GM12878 (cell line): Measurements from ENCODE around the gene SLC25A40.
"Not testable (repeated sequence)": the region's sequence is repeated elsewhere in the genome, so short reads cannot be mapped to it uniquely, and the experiment has no call there.

Experiments used
- CBX3 ChIP-seq: fragments of 200-600 bp; sonication (generic); IDR thresholded peaks from 2 replicates; pipeline ENCODE4 v1.6.1; 2016; ENCODE audit warnings: low read depth, borderline replicate concordance
- CEBPB ChIP-seq, 2 experiments: fragments of 150-350 bp in 1 of 2; IDR thresholded peaks; 2 replicates each; pipeline ENCODE4 v1.6.1; 2012 to 2014; ENCODE audit warnings: low read depth in 2 of 2, low read length in 2 of 2, borderline replicate concordance in 1 of 2, inconsistent platforms in 1 of 2
- CHD1 ChIP-seq: IDR thresholded peaks from 2 replicates; pipeline ENCODE4 v1.6.1; 2012; ENCODE audit warnings: low read depth, low read length, improper control_type of control experiment
- CTCF ChIP-seq, 3 experiments: IDR thresholded peaks in 2 of 3; conservative IDR thresholded peaks in 1 of 3; 2 replicates each; pipeline ENCODE4 v1.5.1; 2011; ENCODE audit warnings: low read depth in 3 of 3, low read length in 3 of 3, mild to moderate bottlenecking in 3 of 3, control low read depth in 2 of 3, moderate library complexity in 2 of 3, inconsistent platforms in 1 of 3, mixed read lengths in 1 of 3; ENCODE audit not compliant: control insufficient read depth in 2 of 3, insufficient read depth in 1 of 3; ENCODE audit errors: extremely low read depth in 1 of 3
- EP300 ChIP-seq, 2 experiments: fragments of 150-350 bp in 1 of 2; IDR thresholded peaks; 2 replicates each; pipeline ENCODE4 v1.6.1; 2011 to 2012; ENCODE audit warnings: low read depth in 2 of 2, low read length in 2 of 2, borderline replicate concordance in 1 of 2, improper control_type of control experiment in 1 of 2, inconsistent platforms in 1 of 2; ENCODE audit not compliant: control insufficient read depth in 1 of 2
- IRF3 ChIP-seq: fragments of 450-650 bp; IDR thresholded peaks from 2 replicates; pipeline ENCODE4 v1.6.1; 2014; ENCODE audit warnings: mild to moderate bottlenecking
- JUND ChIP-seq: IDR thresholded peaks from 2 replicates; pipeline ENCODE4 v1.6.1; 2012; ENCODE audit warnings: low read depth, mild to moderate bottlenecking, low read length, improper control_type of control experiment, moderate library complexity
- POLR2A ChIP-seq: IDR thresholded peaks from 2 replicates; pipeline ENCODE4 v1.6.1; 2011; ENCODE audit warnings: low read depth, mild to moderate bottlenecking, low read length
- SP1 ChIP-seq: IDR thresholded peaks from one replicate; pipeline ENCODE4 v1.6.1; 2011; ENCODE audit warnings: low read depth, low read length
- SPI1 ChIP-seq: IDR thresholded peaks from 2 replicates; pipeline ENCODE4 v1.6.1; 2011; ENCODE audit warnings: low read depth, mild to moderate bottlenecking, low read length, moderate library complexity, borderline replicate concordance; ENCODE audit not compliant: insufficient read depth
- ZNF274 ChIP-seq: IDR thresholded peaks from one replicate; pipeline ENCODE4 v1.8.0; 2011; ENCODE audit not compliant: insufficient read length, insufficient read depth
- ZNF592 ChIP-seq: fragments of 450-650 bp; IDR thresholded peaks from 2 replicates; pipeline ENCODE4 v1.6.1; 2017; ENCODE audit warnings: mild to moderate bottlenecking, moderate library complexity

- not testable (repeated sequence) for TF ChIP-seq CTCF (IDR thresholded peaks at IDR 0.05 in 2 of 3, conservative IDR thresholded peaks at IDR 0.05 in 1 of 3; ENCODE audit: control insufficient read depth in 2 of 3, extremely low read depth in 1 of 3, insufficient read depth in 1 of 3, low read depth in 3 of 3, low read length in 3 of 3); SPI1; SP1; CHD1; CEBPB (IDR thresholded peaks at IDR 0.05; ENCODE audit: borderline replicate concordance in 1 of 2, low read depth in 2 of 2, low read length in 2 of 2); EP300 (IDR thresholded peaks at IDR 0.05; ENCODE audit: borderline replicate concordance in 1 of 2, control insufficient read depth in 1 of 2, low read depth in 2 of 2, low read length in 2 of 2); CBX3; JUND; ZNF274; IRF3; ZNF592; POLR2A
These were observed 32.7 kb upstream of the SLC25A40 start for GRCh38 chr7:87908814-87909213.
